ENCODE results near the gene ADSS1.

The ADSS1 gene

GRCh38 chr14:104765517-104765916, 41.5 kb downstream of the ADSS1 start:
- Mint-ChIP-seq H3K4me3 (no peak overlapping the region), H3K36me3 (ENCODE audit: low read depth) (peaks cover 65% of the 10 kb centered on the region), H3K4me1 (peaks cover 25% of the 10 kb centered on the region), H3K27ac (no peak overlapping the region), H3K9me3 (peaks cover 27% of the 10 kb centered on the region), H3K27me3 (ENCODE audit: low read depth, poor library complexity) (peaks cover 3% of the 10 kb centered on the region)
- DNase-seq, result no peak
- TF ChIP-seq CTCF (IDR thresholded peaks at IDR 0.05), result no peak

GRCh38 chr14:104766256-104766862, 42.3 kb downstream of the ADSS1 start:
- peak overlapping the region; percentile 54 for H3K4me3 Mint-ChIP-seq
- H3K27me3 Mint-ChIP-seq (ENCODE audit: low read depth, poor library complexity), result peaks cover 3% of the 10 kb centered on the region
- peaks cover 25% of the 10 kb centered on the region for H3K4me1 Mint-ChIP-seq
- no peak overlapping the region for H3K27ac Mint-ChIP-seq
- peaks cover 68% of the 10 kb centered on the region for H3K36me3 Mint-ChIP-seq (ENCODE audit: low read depth)
- peaks cover 33% of the 10 kb centered on the region for H3K9me3 Mint-ChIP-seq
- DNase-seq, result no peak
- TF ChIP-seq CTCF (IDR thresholded peaks at IDR 0.05), result no peak

GRCh38 chr14:104766863-104767633, 43.0 kb downstream of the ADSS1 start:
- Mint-ChIP-seq H3K9me3 (peaks cover 32% of the 10 kb centered on the region), H3K4me1 (peaks cover 25% of the 10 kb centered on the region), H3K36me3 (ENCODE audit: low read depth) (peaks cover 68% of the 10 kb centered on the region), H3K27me3 (ENCODE audit: low read depth, poor library complexity) (peaks cover 3% of the 10 kb centered on the region), H3K4me3 (peak overlapping the region; percentile 54), H3K27ac (peak overlapping the region; percentile 39)
- no peak for TF ChIP-seq CTCF (IDR thresholded peaks at IDR 0.05)
- no peak for DNase-seq

GRCh38 chr14:104767634-104767918, 43.5 kb downstream of the ADSS1 start:
- peaks cover 68% of the 10 kb centered on the region for H3K36me3 Mint-ChIP-seq (ENCODE audit: low read depth)
- H3K4me3 Mint-ChIP-seq, result no peak overlapping the region
- peaks cover 25% of the 10 kb centered on the region for H3K4me1 Mint-ChIP-seq
- no peak overlapping the region for H3K27ac Mint-ChIP-seq
- peaks cover 27% of the 10 kb centered on the region for H3K9me3 Mint-ChIP-seq
- peaks cover under 1% of the 10 kb centered on the region for H3K27me3 Mint-ChIP-seq (ENCODE audit: low read depth, poor library complexity)
- no peak for TF ChIP-seq CTCF (IDR thresholded peaks at IDR 0.05)
- no peak for DNase-seq

- peak; percentile 81 for TF ChIP-seq CTCF (IDR thresholded peaks at IDR 0.05)
- Mint-ChIP-seq H3K27ac (no peak overlapping the region), H3K9me3 (peaks cover 24% of the 10 kb centered on the region), H3K36me3 (ENCODE audit: low read depth) (peaks cover 61% of the 10 kb centered on the region), H3K27me3 (ENCODE audit: low read depth, poor library complexity) (no peaks in the 10 kb centered on the region), H3K4me3 (no peak overlapping the region), H3K4me1 (peaks cover 25% of the 10 kb centered on the region)
- peak; percentile 99 for DNase-seq
Observed at GRCh38 chr14:104768437-104769323, 44.7 kb downstream of the ADSS1 start.

All from nephron progenitor cell (in vitro differentiated cells).